MCF 10A (cell line): ENCODE results near the gene KCND2. TPM values are rescaled to one million over a fixed set of nuclear protein-coding genes. Genes with fewer than 3 reads are reported as not detected.

ENCODE experiments used
- BruUV-seq: library from RNA; stranded (reverse); fragments of 400-500 nt; replicated peaks from 2 replicates; lab custom pipeline; 2021; lab: Mats Ljungman, UMichigan
- CTCF ChIA-PET: fragments of 300-600 bp; sonication (Branson Sonifier 250); formaldehyde crosslinking; extraction: SDS; loops from one replicate; lab custom pipeline; 2021; ENCODE audit warnings: antibody characterized with exemption, inconsistent platforms; lab: Yijun Ruan, JAX
- POLR2A ChIA-PET: fragments of 300-600, 350-650 bp; sonication (Branson Sonifier 250); formaldehyde crosslinking; extraction: SDS; loops from one replicate; lab custom pipeline; 2020; ENCODE audit warnings: antibody characterized with exemption, inconsistent platforms; lab: Yijun Ruan, JAX
- DNase-seq: peaks from one replicate; pipeline ENCODE4 v3.0.0-alpha.2; 2018; ENCODE audit not compliant: unreplicated experiment
- H3K27ac Mint-ChIP-seq: one replicate; pipeline ENCODE4 v1.8.0; 2022; ENCODE audit warnings: mild to moderate bottlenecking, low read depth, mixed read lengths; ENCODE audit not compliant: unreplicated experiment
- H3K27me3 Mint-ChIP-seq: one replicate; pipeline ENCODE4 v1.8.0; 2022; ENCODE audit warnings: mixed read lengths; ENCODE audit not compliant: insufficient read depth, unreplicated experiment
- H3K36me3 Mint-ChIP-seq: one replicate; pipeline ENCODE4 v1.8.0; 2022; ENCODE audit warnings: mild to moderate bottlenecking, moderate library complexity, mixed read lengths; ENCODE audit not compliant: insufficient read depth, unreplicated experiment
- H3K4me1 Mint-ChIP-seq: one replicate; pipeline ENCODE4 v1.8.0; 2022; ENCODE audit warnings: mixed read lengths; ENCODE audit not compliant: insufficient read depth, unreplicated experiment
- H3K4me3 Mint-ChIP-seq: one replicate; pipeline ENCODE4 v1.8.0; 2022; ENCODE audit warnings: mild to moderate bottlenecking, moderate library complexity, mixed read lengths; ENCODE audit not compliant: unreplicated experiment
- H3K9me3 Mint-ChIP-seq: one replicate; pipeline ENCODE4 v1.8.0; 2022; ENCODE audit warnings: mixed read lengths; ENCODE audit not compliant: unreplicated experiment
- intact Hi-C: fragments of 100-400 bp; cut with micrococcal nuclease; formaldehyde crosslinking; loops from 2 replicates; pipeline ENCODE4 v1.14.1; 2022
- total RNA-seq: library from RNA; stranded (reverse); gene quantifications from 2 replicates; pipeline ENCODE4 v1.2.3, GENCODE V29; 2022
- TF ChIP-seq, protein P1 (sequence below): fragments of 200-600 bp; IDR thresholded peaks from one replicate; pipeline ENCODE4 v1.8.0; 2022; ENCODE audit warnings: antibody characterized with exemption, mild to moderate bottlenecking; ENCODE audit not compliant: unreplicated experiment

The KCND2 gene
- total RNA-seq, 1 experiment from 2014 or later: not detected

DNA sequence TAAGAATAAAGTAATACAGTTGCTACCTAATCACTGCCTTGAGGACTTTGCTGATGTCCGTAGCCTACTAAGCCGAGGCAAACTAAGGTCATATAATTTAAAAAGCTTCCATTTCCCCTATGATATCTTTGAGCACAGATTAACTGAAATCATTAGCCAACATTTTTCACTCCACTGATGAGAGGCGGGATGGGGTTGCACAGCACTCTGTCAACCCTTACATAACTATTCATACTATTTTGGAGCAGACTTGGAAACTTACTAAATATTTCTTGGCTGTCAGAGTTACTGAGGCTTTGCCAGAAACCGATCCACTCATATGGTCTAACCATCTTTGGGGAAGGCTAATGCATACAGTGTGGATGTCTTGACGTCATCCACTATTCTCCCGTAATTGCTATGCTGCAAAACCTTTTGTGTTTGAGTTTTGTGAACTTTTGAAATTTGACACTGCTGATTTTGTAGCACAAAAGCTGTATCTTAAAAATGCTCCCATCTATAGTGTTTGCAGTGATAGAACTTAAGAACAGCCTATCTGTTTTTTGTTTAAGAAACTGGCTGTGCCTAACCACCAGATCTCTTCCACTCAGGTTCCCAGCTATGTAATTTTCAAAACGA, 336.3 kb downstream of the KCND2 start:
- TF ChIP-seq, protein P1, sequence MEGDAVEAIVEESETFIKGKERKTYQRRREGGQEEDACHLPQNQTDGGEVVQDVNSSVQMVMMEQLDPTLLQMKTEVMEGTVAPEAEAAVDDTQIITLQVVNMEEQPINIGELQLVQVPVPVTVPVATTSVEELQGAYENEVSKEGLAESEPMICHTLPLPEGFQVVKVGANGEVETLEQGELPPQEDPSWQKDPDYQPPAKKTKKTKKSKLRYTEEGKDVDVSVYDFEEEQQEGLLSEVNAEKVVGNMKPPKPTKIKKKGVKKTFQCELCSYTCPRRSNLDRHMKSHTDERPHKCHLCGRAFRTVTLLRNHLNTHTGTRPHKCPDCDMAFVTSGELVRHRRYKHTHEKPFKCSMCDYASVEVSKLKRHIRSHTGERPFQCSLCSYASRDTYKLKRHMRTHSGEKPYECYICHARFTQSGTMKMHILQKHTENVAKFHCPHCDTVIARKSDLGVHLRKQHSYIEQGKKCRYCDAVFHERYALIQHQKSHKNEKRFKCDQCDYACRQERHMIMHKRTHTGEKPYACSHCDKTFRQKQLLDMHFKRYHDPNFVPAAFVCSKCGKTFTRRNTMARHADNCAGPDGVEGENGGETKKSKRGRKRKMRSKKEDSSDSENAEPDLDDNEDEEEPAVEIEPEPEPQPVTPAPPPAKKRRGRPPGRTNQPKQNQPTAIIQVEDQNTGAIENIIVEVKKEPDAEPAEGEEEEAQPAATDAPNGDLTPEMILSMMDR: no peak
- no peak for DNase-seq
- H3K27ac Mint-ChIP-seq: no peak overlapping the region
- POLR2A ChIA-PET: no interaction called here
- H3K36me3 Mint-ChIP-seq: no peaks in the 10 kb centered on the region
- CTCF ChIA-PET: interaction anchor here (0.6 kb wide), 1 partner anchor 1099 kb away, joined by 3 read pairs; no protein-coding TSS in a partner anchor
- H3K4me1 Mint-ChIP-seq: no peaks in the 10 kb centered on the region
- intact Hi-C loops: no loop called here
- BruUV-seq: no TSS peak
- H3K4me3 Mint-ChIP-seq: no peak overlapping the region
- no peaks in the 10 kb centered on the region for H3K9me3 Mint-ChIP-seq
- H3K27me3 Mint-ChIP-seq: peaks cover 71% of the 10 kb centered on the region

DNA sequence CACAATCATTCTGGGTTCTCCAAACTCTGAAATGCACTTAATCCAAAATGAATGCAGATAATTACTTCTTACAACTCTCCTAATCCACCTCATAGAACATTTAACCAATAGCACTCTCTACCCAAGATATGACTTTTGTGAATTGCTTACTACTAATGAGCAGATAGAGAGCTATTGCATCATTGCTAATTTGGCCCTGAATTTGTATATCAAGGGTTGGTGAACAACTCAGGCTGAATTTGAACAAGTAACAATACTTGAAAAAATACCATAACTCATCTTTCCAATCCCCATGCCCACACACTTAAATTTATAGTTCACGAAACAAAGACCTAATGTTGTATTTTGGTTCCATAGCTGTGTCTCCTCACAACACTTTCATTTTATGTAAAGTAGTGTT, 339.0 kb downstream of the KCND2 start:
- ChIA-PET POLR2A (no interaction called here), CTCF (no interaction called here)
- no peak for DNase-seq
- intact Hi-C loops: no loop called here
- TF ChIP-seq, protein P1: no peak
- Mint-ChIP-seq H3K27me3 (peaks cover 79% of the 10 kb centered on the region), H3K27ac (no peak overlapping the region), H3K36me3 (no peaks in the 10 kb centered on the region), H3K4me3 (no peak overlapping the region), H3K4me1 (no peaks in the 10 kb centered on the region), H3K9me3 (no peaks in the 10 kb centered on the region)
- no TSS peak for BruUV-seq

DNA sequence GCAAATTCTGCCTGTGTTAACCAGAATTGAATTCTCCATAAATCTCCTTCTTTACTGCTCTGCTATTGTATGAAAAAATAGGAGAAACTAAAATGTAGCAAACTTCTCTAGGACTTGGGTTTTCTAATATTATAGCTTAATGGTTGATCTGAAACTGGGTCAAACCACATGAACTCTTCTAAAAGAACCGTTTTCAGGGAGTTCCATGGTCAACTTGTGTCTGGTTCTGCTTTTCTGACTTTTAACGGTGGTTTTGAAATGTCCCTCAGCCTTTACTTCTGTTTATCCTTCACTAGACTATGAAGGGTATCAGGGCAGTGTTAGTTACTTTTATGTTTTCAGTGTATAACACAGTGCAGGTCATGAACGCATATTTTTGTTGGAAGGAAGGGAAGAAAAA, 342.7 kb downstream of the KCND2 start:
- Mint-ChIP-seq H3K9me3 (no peaks in the 10 kb centered on the region), H3K27me3 (peaks cover 63% of the 10 kb centered on the region), H3K4me1 (no peaks in the 10 kb centered on the region), H3K4me3 (no peak overlapping the region), H3K27ac (no peak overlapping the region), H3K36me3 (no peaks in the 10 kb centered on the region)
- no TSS peak for BruUV-seq
- POLR2A ChIA-PET: no interaction called here
- no peak for DNase-seq
- intact Hi-C loops: no loop called here
- TF ChIP-seq, protein P1: no peak
- CTCF ChIA-PET: interaction anchor here (0.7 kb wide), 1 partner anchor 540 kb away, joined by 3 read pairs; no protein-coding TSS in a partner anchor

DNA sequence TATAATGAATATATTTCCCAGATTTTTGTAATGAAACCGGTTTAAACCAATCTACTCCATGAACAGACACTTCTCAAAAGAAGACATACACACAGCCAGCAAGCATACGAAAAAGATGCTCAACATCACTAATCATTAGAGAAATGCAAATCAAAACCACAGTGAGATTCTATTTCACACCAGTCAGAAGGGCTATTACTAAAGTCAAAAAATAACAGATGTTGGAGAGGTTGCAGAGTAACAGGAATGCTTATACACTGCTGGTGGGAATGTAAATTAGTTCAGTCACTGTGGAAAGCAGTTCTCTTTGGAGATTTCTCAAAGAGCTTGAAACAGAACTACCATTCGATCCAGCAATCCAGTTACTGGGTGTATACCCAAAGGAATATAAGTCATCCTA, 344.3 kb downstream of the KCND2 start:
- ChIA-PET CTCF (no interaction called here), POLR2A (no interaction called here)
- no peak overlapping the region for H3K4me3 Mint-ChIP-seq
- TF ChIP-seq, protein P1: no peak
- BruUV-seq: no TSS peak
- intact Hi-C loops: no loop called here
- H3K9me3 Mint-ChIP-seq: no peaks in the 10 kb centered on the region
- H3K27ac Mint-ChIP-seq: no peak overlapping the region
- H3K27me3 Mint-ChIP-seq: peaks cover 51% of the 10 kb centered on the region
- DNase-seq: no peak
- H3K36me3 Mint-ChIP-seq: no peaks in the 10 kb centered on the region
- no peaks in the 10 kb centered on the region for H3K4me1 Mint-ChIP-seq
